GM12891 (cell line): ENCODE results near the gene DNAH8.

Experiments
- POLR2A ChIP-seq: IDR thresholded peaks from 2 replicates; pipeline ENCODE4 v1.6.1; 2011; ENCODE audit warnings: low read depth, low read length, control low read depth
- POLR2AphosphoS5 ChIP-seq: IDR thresholded peaks from 2 replicates; pipeline ENCODE4 v1.6.1; 2011; ENCODE audit warnings: low read depth, low read length, control low read depth
- POU2F2 ChIP-seq: IDR thresholded peaks from 2 replicates; pipeline ENCODE4 v1.6.1; 2011; ENCODE audit warnings: low read depth, mild to moderate bottlenecking, control low read depth, low read length, moderate library complexity
- SPI1 ChIP-seq: IDR thresholded peaks from 2 replicates; pipeline ENCODE4 v1.6.1; 2011; ENCODE audit warnings: low read depth, low read length, control low read depth

GRCh38 chr6:38792356-38792755 lies 77.2 kb downstream of the DNAH8 start:
- no peak for TF ChIP-seq POLR2A
- no peak for TF ChIP-seq SPI1
- TF ChIP-seq POLR2AphosphoS5: no peak
- no peak for TF ChIP-seq POU2F2
